Measurements from ENCODE around the gene SHISA4.
A peak's percentile ranks its signal among the peaks of the same experiment; 100 is the strongest.

The SHISA4 gene

DNA sequence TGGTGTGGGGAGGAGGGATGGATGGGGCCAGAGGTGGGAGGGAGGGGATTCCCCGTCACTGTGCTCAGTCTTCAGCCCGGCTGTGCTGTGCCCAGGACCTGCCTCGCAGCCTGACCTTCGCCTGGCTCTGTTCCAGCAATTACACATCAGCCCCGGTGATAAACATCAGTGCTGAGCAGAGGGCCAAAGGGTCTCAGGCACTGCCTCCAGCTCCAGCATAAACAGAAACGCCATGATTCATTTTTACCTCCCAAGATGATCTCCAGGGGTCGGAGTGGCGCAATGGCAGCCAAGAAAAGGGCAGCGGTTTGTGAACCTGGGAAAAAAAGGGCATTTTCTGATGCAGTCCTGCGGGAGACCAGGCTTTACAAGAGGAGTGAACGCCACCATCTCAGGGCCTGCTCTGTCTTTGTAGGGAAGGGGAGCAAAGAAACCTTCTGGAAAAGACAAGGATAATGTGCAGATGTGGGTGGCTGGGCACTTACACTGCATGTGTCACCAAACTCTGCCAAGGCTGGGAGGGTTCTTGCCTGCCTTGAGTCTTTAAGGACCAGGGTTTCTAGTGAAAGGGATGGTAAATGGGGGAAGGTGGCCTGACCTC, 28.1 kb downstream of the SHISA4 start:
- peak; percentile 30 for DNase-seq
- Histone ChIP-seq H3K4me2 (ENCODE audit: low read depth, low read length) (0 out of 2 replicates have a peak overlapping the region, but pooled peaks have one; percentile 5), H3K27ac (ENCODE audit: low read length) (no peak overlapping the region)

DNA sequence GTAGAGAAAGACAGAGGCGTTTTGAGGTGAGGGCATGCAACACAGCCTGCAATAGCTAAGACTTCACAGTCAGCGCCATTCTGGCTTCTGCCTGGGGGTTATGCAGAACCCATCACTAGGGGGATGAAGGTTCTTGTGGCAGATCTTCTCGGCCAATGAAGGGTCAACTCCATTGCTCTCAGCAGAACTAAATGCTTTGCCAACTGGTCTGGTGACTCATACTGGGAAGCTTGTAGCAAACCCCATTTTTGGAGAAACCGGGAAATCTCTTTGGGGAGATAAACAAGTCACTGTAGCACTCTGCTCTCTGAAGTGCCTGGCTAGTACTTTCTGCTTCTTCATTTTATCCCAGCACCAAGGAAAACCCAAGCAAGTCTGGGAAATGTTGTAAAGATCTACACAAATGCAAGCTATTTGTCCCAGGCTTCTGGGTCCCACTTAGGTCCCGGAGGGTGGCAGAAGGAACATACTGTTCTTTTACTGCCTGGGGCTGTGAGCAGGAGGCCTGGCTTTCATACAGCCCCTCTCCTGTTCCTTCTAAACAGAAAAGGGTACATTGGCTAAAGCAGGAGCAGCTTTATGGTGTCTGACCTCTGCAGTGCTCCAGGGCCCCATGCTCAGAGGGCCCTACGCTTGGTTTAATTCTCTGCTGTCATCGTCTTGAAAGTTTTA, 28.8 kb downstream of the SHISA4 start:
- no peaks in the 10 kb centered on the region for H4K20me1 ChIP-seq (ENCODE audit: insufficient read depth, low read length)
- H3K79me2 ChIP-seq (ENCODE audit: low read length): no peaks in the 10 kb centered on the region
- no peak overlapping the region for H3K9ac ChIP-seq (ENCODE audit: low read length)
- H3K4me2 ChIP-seq (ENCODE audit: low read depth, low read length): no peak overlapping the region
- H3K4me1 ChIP-seq (ENCODE audit: low read length): peaks cover 4% of the 10 kb centered on the region; the same call in 1 of the 2 replicates
- H3K4me3 ChIP-seq (ENCODE audit: low read length): no peak overlapping the region
- no peaks in the 10 kb centered on the region for H3K9me3 ChIP-seq (replicated peaks; ENCODE audit: insufficient read depth, low read length)
- no peak for DNase-seq
- TF ChIP-seq EZH2phosphoT487 (IDR thresholded peaks at IDR 0.05; ENCODE audit: low read length) (no peak), EZH2 (optimal IDR thresholded peaks at IDR 0.05; ENCODE audit: low read depth, low read length) (no peak)
- TF ChIP-seq, protein P1, sequence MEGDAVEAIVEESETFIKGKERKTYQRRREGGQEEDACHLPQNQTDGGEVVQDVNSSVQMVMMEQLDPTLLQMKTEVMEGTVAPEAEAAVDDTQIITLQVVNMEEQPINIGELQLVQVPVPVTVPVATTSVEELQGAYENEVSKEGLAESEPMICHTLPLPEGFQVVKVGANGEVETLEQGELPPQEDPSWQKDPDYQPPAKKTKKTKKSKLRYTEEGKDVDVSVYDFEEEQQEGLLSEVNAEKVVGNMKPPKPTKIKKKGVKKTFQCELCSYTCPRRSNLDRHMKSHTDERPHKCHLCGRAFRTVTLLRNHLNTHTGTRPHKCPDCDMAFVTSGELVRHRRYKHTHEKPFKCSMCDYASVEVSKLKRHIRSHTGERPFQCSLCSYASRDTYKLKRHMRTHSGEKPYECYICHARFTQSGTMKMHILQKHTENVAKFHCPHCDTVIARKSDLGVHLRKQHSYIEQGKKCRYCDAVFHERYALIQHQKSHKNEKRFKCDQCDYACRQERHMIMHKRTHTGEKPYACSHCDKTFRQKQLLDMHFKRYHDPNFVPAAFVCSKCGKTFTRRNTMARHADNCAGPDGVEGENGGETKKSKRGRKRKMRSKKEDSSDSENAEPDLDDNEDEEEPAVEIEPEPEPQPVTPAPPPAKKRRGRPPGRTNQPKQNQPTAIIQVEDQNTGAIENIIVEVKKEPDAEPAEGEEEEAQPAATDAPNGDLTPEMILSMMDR (IDR thresholded peaks at IDR 0.05; ENCODE audit: low read length): no peak
- no peaks in the 10 kb centered on the region for H3F3A ChIP-seq (ENCODE audit: insufficient read depth, low read length)
- H2AFZ ChIP-seq (ENCODE audit: low read length): no peak overlapping the region
- H3K27ac ChIP-seq (ENCODE audit: low read length): no peak overlapping the region
- no peaks in the 10 kb centered on the region for H3K27me3 ChIP-seq (replicated peaks; ENCODE audit: insufficient read depth, low read length)
- no peaks in the 10 kb centered on the region for H3K9me2 ChIP-seq (replicated peaks; ENCODE audit: insufficient read depth, low read length)
- no peaks in the 10 kb centered on the region for H3K36me3 ChIP-seq (replicated peaks; ENCODE audit: insufficient read depth, low read length)

More for the DNA sequence above, 28.1 kb downstream of the SHISA4 start:
- H3K9me3 ChIP-seq (replicated peaks; ENCODE audit: insufficient read depth, low read length): no peaks in the 10 kb centered on the region
- 0 out of 2 replicates have a peak overlapping the region, but pooled peaks have one; percentile 6 for H2AFZ ChIP-seq (ENCODE audit: low read length)
- TF ChIP-seq EZH2 (optimal IDR thresholded peaks at IDR 0.05; ENCODE audit: low read depth, low read length) (no peak), EZH2phosphoT487 (IDR thresholded peaks at IDR 0.05; ENCODE audit: low read length) (no peak)
- TF ChIP-seq, protein P1 (IDR thresholded peaks at IDR 0.05; ENCODE audit: low read length): no peak
- H3K79me2 ChIP-seq (ENCODE audit: low read length): no peaks in the 10 kb centered on the region
- H4K20me1 ChIP-seq (ENCODE audit: insufficient read depth, low read length): no peaks in the 10 kb centered on the region
- H3K27me3 ChIP-seq (replicated peaks; ENCODE audit: insufficient read depth, low read length): no peaks in the 10 kb centered on the region
- no peak overlapping the region for H3K9ac ChIP-seq (ENCODE audit: low read length)
- H3K4me1 ChIP-seq (ENCODE audit: low read length): peaks cover 4% of the 10 kb centered on the region; the same call in 1 of the 2 replicates
- H3K4me3 ChIP-seq (ENCODE audit: low read length): no peak overlapping the region
- no peaks in the 10 kb centered on the region for H3F3A ChIP-seq (ENCODE audit: insufficient read depth, low read length)
- H3K36me3 ChIP-seq (replicated peaks; ENCODE audit: insufficient read depth, low read length): no peaks in the 10 kb centered on the region
- no peaks in the 10 kb centered on the region for H3K9me2 ChIP-seq (replicated peaks; ENCODE audit: insufficient read depth, low read length)

DNA sequence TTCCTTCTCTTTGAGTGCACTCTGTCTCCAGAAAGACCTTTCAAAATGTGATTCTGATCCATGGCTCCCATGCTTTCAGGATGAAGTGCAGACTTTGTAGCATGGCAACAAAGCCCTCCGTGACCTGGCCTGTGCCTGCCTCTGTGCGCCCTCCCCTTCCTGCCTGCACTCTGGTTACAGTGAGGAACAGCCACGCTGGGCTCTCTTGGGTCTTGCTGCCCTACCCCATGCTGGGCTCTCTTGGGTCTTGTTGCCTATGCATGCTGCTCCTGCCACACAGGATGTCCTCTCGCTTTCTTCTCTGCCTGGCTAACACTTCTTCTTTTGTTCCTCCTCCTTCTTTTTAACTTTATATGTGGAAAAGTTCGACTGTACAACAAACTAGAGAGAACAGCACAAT, 29.6 kb downstream of the SHISA4 start:
- Histone ChIP-seq H4K20me1 (ENCODE audit: insufficient read depth, low read length) (no peaks in the 10 kb centered on the region), H3K9ac (ENCODE audit: low read length) (no peak overlapping the region), H3F3A (ENCODE audit: insufficient read depth, low read length) (no peaks in the 10 kb centered on the region), H3K4me2 (ENCODE audit: low read depth, low read length) (no peak overlapping the region), H3K9me2 (replicated peaks; ENCODE audit: insufficient read depth, low read length) (no peaks in the 10 kb centered on the region), H3K9me3 (replicated peaks; ENCODE audit: insufficient read depth, low read length) (no peaks in the 10 kb centered on the region), H3K4me1 (ENCODE audit: low read length) (peaks cover 4% of the 10 kb centered on the region; the same call in 1 of the 2 replicates), H3K27ac (ENCODE audit: low read length) (no peak overlapping the region), H3K36me3 (replicated peaks; ENCODE audit: insufficient read depth, low read length) (no peaks in the 10 kb centered on the region), H3K4me3 (ENCODE audit: low read length) (no peak overlapping the region), H2AFZ (ENCODE audit: low read length) (no peak overlapping the region), H3K79me2 (ENCODE audit: low read length) (no peaks in the 10 kb centered on the region), H3K27me3 (replicated peaks; ENCODE audit: insufficient read depth, low read length) (no peaks in the 10 kb centered on the region)
- DNase-seq: no peak
- TF ChIP-seq EZH2 (optimal IDR thresholded peaks at IDR 0.05; ENCODE audit: low read depth, low read length): no peak
- TF ChIP-seq, protein P1 (IDR thresholded peaks at IDR 0.05; ENCODE audit: low read length): no peak
- no peak for TF ChIP-seq EZH2phosphoT487 (IDR thresholded peaks at IDR 0.05; ENCODE audit: low read length)

All from MM.1S (cell line).